Trophoblast cell (in vitro differentiated cells and primary cell): ENCODE results near the gene ATG3.
"Not testable (repeated sequence)": the region's sequence is repeated elsewhere in the genome, so short reads cannot be mapped to it uniquely, and the experiment has no call there.

Experiments used
- DNase-seq, 2 donors: peaks; one replicate each; pipeline ENCODE4 v3.0.0-alpha.2; 2016
- H2AFZ ChIP-seq: 2 replicates; pipeline ENCODE4 v1.6.1; 2013; ENCODE audit warnings: low read length, moderate library complexity, mild to moderate bottlenecking; ENCODE audit not compliant: insufficient read depth, poor library complexity
- H2AK5ac ChIP-seq: 2 replicates; pipeline ENCODE4 v1.6.1; 2013; ENCODE audit warnings: mild to moderate bottlenecking, low read length
- H2BK120ac ChIP-seq: 2 replicates; pipeline ENCODE4 v1.6.1; 2013; ENCODE audit warnings: low read length, mild to moderate bottlenecking, moderate library complexity; ENCODE audit not compliant: insufficient read depth, poor library complexity
- H2BK12ac ChIP-seq: 2 replicates; pipeline ENCODE4 v1.6.1; 2013; ENCODE audit warnings: mild to moderate bottlenecking, low read length, moderate library complexity
- H2BK5ac ChIP-seq: 2 replicates; pipeline ENCODE4 v1.6.1; 2013; ENCODE audit warnings: low read length, low read depth, moderate library complexity, mild to moderate bottlenecking; ENCODE audit not compliant: poor library complexity
- H3K14ac ChIP-seq: 2 replicates; pipeline ENCODE4 v1.6.1; 2013; ENCODE audit warnings: mild to moderate bottlenecking, low read length
- H3K18ac ChIP-seq: 2 replicates; pipeline ENCODE4 v1.6.1; 2013; ENCODE audit warnings: mild to moderate bottlenecking, low read length
- H3K23ac ChIP-seq: 2 replicates; pipeline ENCODE4 v1.6.1; 2013; ENCODE audit warnings: low read length
- H3K27ac ChIP-seq: 2 replicates; pipeline ENCODE4 v1.5.1; 2013; ENCODE audit warnings: low read depth, mild to moderate bottlenecking, inconsistent platforms, low read length, moderate library complexity
- H3K27me3 ChIP-seq: 2 replicates; pipeline ENCODE4 v1.6.1; 2013; ENCODE audit warnings: inconsistent platforms, mild to moderate bottlenecking, low read length, moderate library complexity; ENCODE audit not compliant: insufficient read depth
- H3K36me3 ChIP-seq, 2 experiments: 1 replicate in 1 of 2; 2 replicates in 1 of 2; pipeline ENCODE4 v1.6.1; 2013; ENCODE audit warnings: low read length in 2 of 2, mild to moderate bottlenecking in 2 of 2, moderate library complexity in 1 of 2; ENCODE audit not compliant: insufficient read depth in 2 of 2, control insufficient read depth in 1 of 2
- H3K4ac ChIP-seq: 2 replicates; pipeline ENCODE4 v1.6.1; 2013; ENCODE audit warnings: low read depth, mild to moderate bottlenecking, low read length, moderate library complexity
- H3K4me1 ChIP-seq, 2 experiments: 1 replicate in 1 of 2; 2 replicates in 1 of 2; pipeline ENCODE4 v1.6.1; 2013; ENCODE audit warnings: low read length in 2 of 2, mild to moderate bottlenecking in 2 of 2, moderate library complexity in 1 of 2; ENCODE audit not compliant: insufficient read depth in 2 of 2, control insufficient read depth in 1 of 2
- H3K4me2 ChIP-seq: 2 replicates; pipeline ENCODE4 v1.6.1; 2013; ENCODE audit warnings: inconsistent platforms, mild to moderate bottlenecking, low read length, moderate library complexity
- H3K4me3 ChIP-seq: 2 replicates; pipeline ENCODE4 v1.5.1; 2013; ENCODE audit warnings: mild to moderate bottlenecking, low read depth, low read length, inconsistent platforms
- H3K79me1 ChIP-seq: one replicate; pipeline ENCODE4 v1.6.1; 2013; ENCODE audit warnings: low read length
- H3K79me2 ChIP-seq: 2 replicates; pipeline ENCODE4 v1.6.1; 2013; ENCODE audit warnings: low read length, mild to moderate bottlenecking; ENCODE audit not compliant: control insufficient read depth, insufficient read depth, poor library complexity
- H3K9ac ChIP-seq: 2 replicates; pipeline ENCODE4 v1.6.1; 2013; ENCODE audit warnings: mild to moderate bottlenecking, low read length
- H3K9me3 ChIP-seq: 2 replicates; pipeline ENCODE4 v1.6.1; 2013; ENCODE audit warnings: low read depth, mild to moderate bottlenecking, control low read depth, inconsistent platforms, low read length; ENCODE audit not compliant: insufficient read depth
- H4K12ac ChIP-seq: 2 replicates; pipeline ENCODE4 v1.6.1; 2013; ENCODE audit warnings: low read depth, mild to moderate bottlenecking, low read length, moderate library complexity
- H4K8ac ChIP-seq: 2 replicates; pipeline ENCODE4 v1.6.1; 2013; ENCODE audit warnings: low read depth, mild to moderate bottlenecking, low read length, moderate library complexity
- H4K91ac ChIP-seq: one replicate; pipeline ENCODE4 v1.6.1; 2013; ENCODE audit warnings: low read depth, mild to moderate bottlenecking, low read length, moderate library complexity
- WGBS: extraction: QIAGEN DNeasy Blood & Tissue Kit; methylation state at CpG from one replicate; pipeline ENCODE4 v1.1.7; 2013; ENCODE audit warnings: missing lambda C conversion rate; ENCODE audit not compliant: insufficient read length, insufficient coverage; ENCODE audit errors: extremely low coverage; 5-methylcytosine and 5-hydroxymethylcytosine counted together

The ATG3 gene

DNA sequence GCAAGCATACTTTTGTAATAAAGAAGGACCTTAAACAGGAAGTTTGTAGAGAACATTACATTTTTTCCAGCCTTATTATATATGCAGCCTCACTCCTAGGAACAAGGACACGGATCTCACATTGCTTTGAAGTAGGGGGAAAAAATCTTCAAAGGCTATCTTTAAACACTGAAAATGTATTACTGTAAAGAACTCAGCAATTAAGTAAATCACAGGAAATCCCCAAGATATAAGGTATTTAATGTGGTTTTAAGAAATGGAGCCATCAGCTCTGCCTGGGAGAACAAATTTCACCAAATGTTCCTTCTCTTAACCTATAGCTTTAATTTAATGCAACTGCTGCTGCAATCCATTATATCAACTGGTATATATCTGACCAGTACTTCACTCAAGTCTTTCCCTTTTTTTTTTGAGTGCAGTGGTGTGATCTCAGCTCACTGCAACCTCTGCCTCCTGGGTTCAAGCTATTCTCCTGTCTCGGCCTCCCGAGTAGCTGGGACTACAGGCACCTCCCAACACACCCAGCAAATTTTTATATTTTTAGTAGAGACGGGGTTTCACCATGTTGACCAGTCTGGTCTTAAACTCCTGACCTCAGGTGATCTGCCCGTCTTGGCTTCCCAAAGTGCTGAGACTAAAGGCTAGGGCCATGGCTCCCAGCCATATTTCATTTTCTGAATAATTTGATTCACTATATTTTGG, 65.2 kb downstream of the ATG3 start:
- Histone ChIP-seq H4K12ac (no peak overlapping the region), H3K4me1 (no peaks in the 10 kb centered on the region), H3K4me3 (no peak overlapping the region), H3K4me2 (no peak overlapping the region), H3K14ac (no peak overlapping the region), H2BK120ac (no peak overlapping the region), H3K23ac (no peak overlapping the region), H4K91ac (no peak overlapping the region), H3K27ac (no peak overlapping the region), H2AK5ac (no peak overlapping the region), H3K27me3 (no peaks in the 10 kb centered on the region), H3K9me3 (no peaks in the 10 kb centered on the region), H3K9ac (no peak overlapping the region), H4K8ac (no peak overlapping the region), H3K18ac (no peak overlapping the region), H3K36me3 (no peaks in the 10 kb centered on the region), H3K79me1 (no peaks in the 10 kb centered on the region), H2BK5ac (no peak overlapping the region), H3K4ac (no peak overlapping the region), H2BK12ac (no peak overlapping the region), H3K79me2 (no peaks in the 10 kb centered on the region), H2AFZ (no peak overlapping the region)
- no peak for DNase-seq
- no CpG with 5 or more reads among the region's 5 CpGs for WGBS

DNA sequence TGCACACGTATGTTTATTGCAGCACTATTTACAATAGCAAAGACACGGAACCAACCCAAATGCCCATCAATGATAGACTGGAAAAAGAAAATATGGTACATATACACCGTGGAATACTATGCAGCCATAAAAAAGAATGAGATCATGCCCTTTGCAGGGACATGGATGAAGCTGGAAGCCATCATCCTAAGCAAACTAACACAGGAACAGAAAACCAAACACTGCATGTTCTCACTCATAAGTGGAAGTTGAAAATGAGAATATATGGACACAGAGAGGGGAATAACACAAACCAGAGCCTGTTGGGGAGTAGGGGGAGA, 67.4 kb downstream of the ATG3 start:
- H3K9ac ChIP-seq, H3K4me2 ChIP-seq, H2AK5ac ChIP-seq, H2BK120ac ChIP-seq, H4K8ac ChIP-seq, H4K91ac ChIP-seq, H3K9me3 ChIP-seq, H4K12ac ChIP-seq, H3K4ac ChIP-seq, H3K27ac ChIP-seq, H3K79me2 ChIP-seq, H3K4me1 ChIP-seq, H3K23ac ChIP-seq, H2BK12ac ChIP-seq, H3K14ac ChIP-seq, H3K36me3 ChIP-seq, H3K27me3 ChIP-seq, H3K4me3 ChIP-seq, H3K79me1 ChIP-seq, H2AFZ ChIP-seq, H2BK5ac ChIP-seq, DNase-seq, H3K18ac ChIP-seq: not testable (repeated sequence)
- WGBS = no CpG with 5 or more reads among the region's 3 CpGs

DNA sequence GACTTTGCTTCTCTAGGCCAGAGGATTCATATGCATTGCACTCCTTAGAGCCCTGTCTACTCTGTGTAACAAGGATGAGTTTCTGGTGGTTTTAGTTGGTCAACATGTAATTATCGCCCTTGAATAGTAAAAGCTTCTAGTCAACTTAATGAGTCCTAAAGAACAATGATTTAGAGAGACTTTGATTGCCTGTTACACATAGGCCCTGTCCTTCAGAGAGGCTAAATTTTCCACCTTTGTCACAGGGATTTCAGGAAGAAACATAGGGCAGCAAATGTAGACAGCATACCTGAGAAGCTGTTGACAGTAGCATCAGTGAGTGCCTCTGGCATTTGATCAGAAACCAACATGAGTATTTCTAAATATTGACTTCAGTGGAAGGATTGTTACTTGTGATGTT, 69.6 kb downstream of the ATG3 start:
- WGBS = no CpG with 5 or more reads among the region's 1 CpG
- H3K9ac ChIP-seq = no peak overlapping the region
- H3K4me3 ChIP-seq = no peak overlapping the region
- no peak overlapping the region for H4K8ac ChIP-seq
- no peak overlapping the region for H3K4me2 ChIP-seq
- H2BK5ac ChIP-seq = no peak overlapping the region
- no peaks in the 10 kb centered on the region for H3K36me3 ChIP-seq
- H4K91ac ChIP-seq = no peak overlapping the region
- no peak overlapping the region for H2BK12ac ChIP-seq
- H3K27ac ChIP-seq = no peak overlapping the region
- H3K23ac ChIP-seq = no peak overlapping the region
- H3K79me1 ChIP-seq = no peaks in the 10 kb centered on the region
- H4K12ac ChIP-seq = no peak overlapping the region
- H3K18ac ChIP-seq = no peak overlapping the region
- H3K27me3 ChIP-seq = no peaks in the 10 kb centered on the region
- H3K79me2 ChIP-seq = no peaks in the 10 kb centered on the region
- no peak overlapping the region for H2BK120ac ChIP-seq
- no peak overlapping the region for H3K14ac ChIP-seq
- no peaks in the 10 kb centered on the region for H3K9me3 ChIP-seq
- H3K4me1 ChIP-seq = no peaks in the 10 kb centered on the region
- H2AK5ac ChIP-seq = no peak overlapping the region
- H3K4ac ChIP-seq = no peak overlapping the region
- no peak overlapping the region for H2AFZ ChIP-seq
- DNase-seq = no peak

GRCh38 chr3:112491373-112491772, 70.4 kb downstream of the ATG3 start:
- H3K9me3 ChIP-seq = no peaks in the 10 kb centered on the region
- H3K79me1 ChIP-seq = no peaks in the 10 kb centered on the region
- DNase-seq = no peak
- no peak overlapping the region for H2AFZ ChIP-seq
- H3K27me3 ChIP-seq = no peaks in the 10 kb centered on the region
- H3K36me3 ChIP-seq = no peaks in the 10 kb centered on the region
- H2BK5ac ChIP-seq = no peak overlapping the region
- no peak overlapping the region for H2AK5ac ChIP-seq
- no peak overlapping the region for H2BK12ac ChIP-seq
- no peak overlapping the region for H3K4me3 ChIP-seq
- no peaks in the 10 kb centered on the region for H3K4me1 ChIP-seq
- H3K4ac ChIP-seq = no peak overlapping the region
- H2BK120ac ChIP-seq = no peak overlapping the region
- no peak overlapping the region for H3K23ac ChIP-seq
- H4K8ac ChIP-seq = no peak overlapping the region
- no peak overlapping the region for H3K27ac ChIP-seq
- no peak overlapping the region for H3K18ac ChIP-seq
- H4K91ac ChIP-seq = no peak overlapping the region
- H3K9ac ChIP-seq = no peak overlapping the region
- no peaks in the 10 kb centered on the region for H3K79me2 ChIP-seq
- no peak overlapping the region for H3K14ac ChIP-seq
- no peak overlapping the region for H3K4me2 ChIP-seq
- H4K12ac ChIP-seq = no peak overlapping the region
